ENCODE results near the gene CDCA8.

DNA sequence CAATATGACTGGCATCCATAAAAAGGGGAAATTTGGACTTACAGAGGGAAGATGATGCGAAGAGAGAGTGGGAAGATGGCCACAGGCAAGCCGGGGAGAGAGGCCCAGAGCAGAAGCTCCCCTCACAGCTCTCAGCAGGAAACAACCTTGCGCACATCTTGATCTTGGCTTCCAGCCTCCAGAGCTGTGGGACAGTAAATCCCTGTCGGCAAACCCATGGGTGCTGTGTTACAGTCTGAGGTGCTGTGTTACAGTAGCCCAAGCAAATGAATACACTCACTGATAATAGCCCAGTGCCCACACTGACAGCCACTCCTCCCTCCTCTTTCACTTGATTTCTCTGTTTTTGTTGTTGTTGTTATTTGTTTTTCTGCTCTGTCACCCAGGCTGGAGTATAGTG, 22.4 kb downstream of the CDCA8 start:
- TF ChIP-seq, protein P1, sequence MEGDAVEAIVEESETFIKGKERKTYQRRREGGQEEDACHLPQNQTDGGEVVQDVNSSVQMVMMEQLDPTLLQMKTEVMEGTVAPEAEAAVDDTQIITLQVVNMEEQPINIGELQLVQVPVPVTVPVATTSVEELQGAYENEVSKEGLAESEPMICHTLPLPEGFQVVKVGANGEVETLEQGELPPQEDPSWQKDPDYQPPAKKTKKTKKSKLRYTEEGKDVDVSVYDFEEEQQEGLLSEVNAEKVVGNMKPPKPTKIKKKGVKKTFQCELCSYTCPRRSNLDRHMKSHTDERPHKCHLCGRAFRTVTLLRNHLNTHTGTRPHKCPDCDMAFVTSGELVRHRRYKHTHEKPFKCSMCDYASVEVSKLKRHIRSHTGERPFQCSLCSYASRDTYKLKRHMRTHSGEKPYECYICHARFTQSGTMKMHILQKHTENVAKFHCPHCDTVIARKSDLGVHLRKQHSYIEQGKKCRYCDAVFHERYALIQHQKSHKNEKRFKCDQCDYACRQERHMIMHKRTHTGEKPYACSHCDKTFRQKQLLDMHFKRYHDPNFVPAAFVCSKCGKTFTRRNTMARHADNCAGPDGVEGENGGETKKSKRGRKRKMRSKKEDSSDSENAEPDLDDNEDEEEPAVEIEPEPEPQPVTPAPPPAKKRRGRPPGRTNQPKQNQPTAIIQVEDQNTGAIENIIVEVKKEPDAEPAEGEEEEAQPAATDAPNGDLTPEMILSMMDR (IDR thresholded peaks at IDR 0.05) = no peak
- TF ChIP-seq EP300 (IDR thresholded peaks at IDR 0.05) = no peak
